Retinal pigment epithelial cell (primary cell): ENCODE data around the gene IL18R1.
A peak's percentile ranks its signal among the peaks of the same experiment; 100 is the strongest.

Experiments
- DNase-seq: peaks from one replicate; pipeline ENCODE4 v3.0.0-alpha.2; 2010; ENCODE audit warnings: low read depth
- H3K4me3 ChIP-seq: 2 replicates; pipeline ENCODE4 v1.5.1; 2011; ENCODE audit warnings: mild to moderate bottlenecking, low read length, control low read depth, moderate library complexity
- CTCF ChIP-seq: conservative IDR thresholded peaks from 2 replicates; pipeline ENCODE4 v1.5.1; 2011; ENCODE audit warnings: low read depth, low read length, control low read depth, inconsistent platforms

IL18R1 gene

GRCh38 chr2:102345329-102345920 is 10.2 kb upstream of the IL18R1 start:
- no peak for DNase-seq
- no peak for TF ChIP-seq CTCF
- H3K4me3 ChIP-seq: no peak overlapping the region

- DNase-seq: no peak
- no peak overlapping the region for H3K4me3 ChIP-seq
- no peak for TF ChIP-seq CTCF
Measured at GRCh38 chr2:102346381-102347130, 9.0 kb upstream of the IL18R1 start.

GRCh38 chr2:102350137-102350793 is 5.3 kb upstream of the IL18R1 start:
- DNase-seq: no peak
- TF ChIP-seq CTCF: no peak
- H3K4me3 ChIP-seq: no peak overlapping the region

- TF ChIP-seq CTCF: no peak
- no peak for DNase-seq
- peak overlapping the region; percentile 59 for H3K4me3 ChIP-seq
Measured at GRCh38 chr2:102356381-102356712, 751 bp downstream of the IL18R1 start.

- no peak for TF ChIP-seq CTCF
- H3K4me3 ChIP-seq: no peak overlapping the region
- DNase-seq: no peak
Measured at GRCh38 chr2:102356741-102357140, 1.1 kb downstream of the IL18R1 start.

GRCh38 chr2:102357937-102358336 is 2.3 kb downstream of the IL18R1 start:
- no peak overlapping the region for H3K4me3 ChIP-seq
- DNase-seq: no peak
- TF ChIP-seq CTCF: no peak

- no peak for TF ChIP-seq CTCF
- no peak overlapping the region for H3K4me3 ChIP-seq
- no peak for DNase-seq
Measured at GRCh38 chr2:102358496-102358895, 2.9 kb downstream of the IL18R1 start.
